NOMO-1 (cell line): ENCODE data around the gene GNAL.

Source experiments
- DNase-seq, 2 experiments: peaks; one replicate each; lab custom pipeline; 2025; ENCODE audit not compliant: unreplicated experiment in 2 of 2; lab: John Stamatoyannopoulos, UW

GNAL gene

GRCh38 chr18:11801573-11801972 is 112.5 kb downstream of the GNAL start:
- no peak for DNase-seq

GRCh38 chr18:11802158-11802557 is 113.1 kb downstream of the GNAL start:
- no peak for DNase-seq

GRCh38 chr18:11802586-11802985 is 113.5 kb downstream of the GNAL start:
- DNase-seq: no peak

- DNase-seq: no peak
These were observed 118.2 kb downstream of the GNAL start for GRCh38 chr18:11807233-11807632.

GRCh38 chr18:11808001-11808855 is 119.2 kb downstream of the GNAL start:
- DNase-seq: no peak

- no peak for DNase-seq
These were observed 120.8 kb downstream of the GNAL start for GRCh38 chr18:11809895-11810294.

DNA sequence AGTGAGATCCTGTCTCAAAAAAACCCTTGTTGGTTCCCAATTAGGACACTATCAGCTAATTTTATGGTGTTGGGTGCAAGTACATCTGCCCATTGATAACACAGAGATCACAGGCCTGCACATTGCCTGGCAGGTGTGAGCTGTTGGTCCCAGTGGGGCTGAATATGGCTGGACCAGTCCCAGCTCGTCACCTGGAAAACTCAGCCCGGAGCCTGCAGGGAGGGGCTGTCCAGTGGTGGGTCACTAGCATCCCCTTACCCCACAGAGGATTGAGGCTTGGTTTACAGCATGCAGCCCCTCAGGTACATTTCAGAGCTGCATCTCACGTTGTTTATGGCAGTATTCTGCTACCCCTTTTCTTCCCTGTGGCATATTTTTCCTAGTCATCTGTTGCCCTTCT is 121.3 kb downstream of the GNAL start:
- DNase-seq: no peak

GRCh38 chr18:11811009-11811408 is 121.9 kb downstream of the GNAL start:
- no peak for DNase-seq

DNA sequence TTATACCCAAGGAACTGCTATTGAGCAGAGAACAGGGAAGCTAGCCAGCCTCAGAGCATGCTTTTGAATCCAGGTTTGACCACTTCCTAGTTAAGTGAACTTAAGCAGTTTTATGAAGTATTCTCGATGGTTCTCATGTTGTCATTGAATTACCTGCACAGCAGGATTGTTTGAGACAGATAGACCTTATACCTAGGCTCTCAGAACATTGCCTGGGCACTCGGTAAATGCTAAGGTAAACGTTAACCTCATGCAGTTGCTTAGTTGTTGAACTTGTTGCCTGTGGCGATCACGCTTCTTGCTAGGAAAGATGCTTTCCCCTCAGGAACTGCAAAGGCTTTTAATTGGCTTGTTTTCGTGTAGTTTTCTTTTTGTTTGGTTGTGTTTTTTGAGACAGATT is 128.2 kb downstream of the GNAL start:
- DNase-seq: no peak

DNA sequence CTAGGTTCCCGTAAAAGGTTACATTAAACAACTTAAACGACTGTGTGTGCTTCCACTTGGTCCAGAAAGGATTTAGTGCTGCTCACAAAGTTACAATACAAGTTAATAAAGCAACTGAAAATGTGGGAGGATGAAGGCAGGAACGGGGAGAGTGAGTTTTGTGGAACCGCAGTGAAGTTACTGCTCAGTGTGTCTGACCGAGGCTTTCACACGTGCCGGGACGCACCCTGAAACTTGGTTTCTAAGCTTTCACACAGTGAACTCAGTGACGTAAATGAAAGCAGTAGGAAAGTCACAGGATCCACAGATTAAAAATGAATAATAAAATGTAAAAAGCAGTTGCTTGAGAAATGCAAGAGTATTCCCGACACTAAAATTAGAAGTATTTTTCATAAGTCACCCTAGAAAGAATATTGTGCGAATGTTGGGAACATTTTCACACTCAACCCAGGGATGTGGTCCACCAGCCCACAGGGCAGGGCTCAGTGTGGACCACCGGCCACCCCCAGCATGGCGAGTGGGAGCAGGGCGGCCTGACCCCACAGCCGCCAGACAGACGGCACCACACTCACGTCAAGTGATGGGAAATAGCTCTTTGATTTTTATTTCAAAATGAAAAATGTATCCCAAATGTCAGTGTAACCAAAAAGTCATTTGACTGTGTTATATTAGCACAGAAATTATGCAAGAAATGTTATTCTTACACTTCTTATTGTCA is 129.6 kb downstream of the GNAL start:
- no peak for DNase-seq

- no peak for DNase-seq
These were observed 130.9 kb downstream of the GNAL start for GRCh38 chr18:11819938-11820337.

GRCh38 chr18:11820697-11821096 is 131.6 kb downstream of the GNAL start:
- no peak for DNase-seq

DNA sequence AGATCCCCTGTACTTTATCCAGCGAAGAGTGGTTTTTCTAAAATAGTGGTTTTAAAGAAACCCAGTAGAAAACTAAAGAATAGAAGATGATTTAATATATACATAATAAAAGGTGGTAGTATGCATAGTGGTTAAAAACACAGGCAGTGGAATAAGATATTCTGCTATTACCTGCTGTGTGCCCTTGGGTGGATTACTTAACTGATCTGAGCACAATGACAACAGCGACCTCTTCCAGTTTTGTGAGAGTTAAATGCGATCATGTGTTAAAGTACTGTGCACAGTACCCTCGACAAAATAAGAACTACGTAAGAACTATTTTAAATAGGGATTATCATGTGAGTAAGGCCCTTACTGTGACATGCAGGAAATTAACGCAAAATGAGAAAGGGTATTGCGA is 132.1 kb downstream of the GNAL start:
- DNase-seq: no peak

DNA sequence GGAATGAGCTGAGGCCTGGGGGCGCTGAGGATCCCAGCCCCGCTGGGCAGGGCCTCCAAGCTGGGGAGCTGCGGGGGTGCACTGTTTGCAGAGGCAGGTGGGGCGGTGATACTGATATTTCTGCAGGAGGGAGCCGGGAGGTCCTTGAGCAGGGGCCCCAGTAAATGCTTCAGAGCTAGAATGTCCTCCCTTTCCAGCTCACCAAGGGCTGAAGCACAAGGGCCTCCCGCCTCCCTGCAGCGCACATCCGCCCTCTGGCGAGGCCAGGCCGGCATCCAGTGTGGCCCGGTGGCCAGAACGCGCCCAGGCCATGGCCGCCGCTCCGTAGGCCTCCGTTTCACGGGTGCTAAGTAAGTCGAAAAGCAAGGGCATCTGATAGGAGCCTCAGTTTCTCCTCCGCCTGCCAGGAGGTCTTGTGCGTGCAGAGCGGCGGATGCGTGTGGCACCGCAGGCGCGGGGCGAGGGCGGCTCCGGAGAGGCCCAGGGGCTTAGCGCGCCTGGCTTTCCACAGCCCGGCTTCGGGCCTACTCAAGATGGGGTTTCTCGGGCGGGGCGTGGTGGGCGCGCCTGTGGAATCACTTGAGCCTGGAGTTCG is 132.7 kb downstream of the GNAL start:
- no peak for DNase-seq

- no peak for DNase-seq
These were observed 134.5 kb downstream of the GNAL start for GRCh38 chr18:11823545-11823944.

DNA sequence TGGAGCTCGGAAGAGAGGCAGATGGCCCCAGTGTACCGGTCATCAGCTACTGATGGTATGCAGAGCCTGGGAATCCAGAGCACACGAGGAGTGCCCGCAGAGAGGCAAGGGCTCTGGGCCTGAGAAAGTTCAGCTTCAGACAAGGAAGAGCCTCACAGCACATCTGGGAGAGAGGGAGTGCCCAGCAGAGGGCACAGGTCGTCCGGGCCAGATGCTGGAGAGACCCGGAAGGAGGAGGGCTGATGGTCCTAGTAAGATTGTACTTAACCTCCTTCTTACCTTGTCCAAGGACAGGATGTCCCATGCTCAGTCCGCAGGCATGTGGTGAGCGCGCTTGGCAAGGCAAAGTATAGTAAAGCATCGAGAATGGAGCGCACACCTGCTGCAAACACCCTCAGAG is 137.8 kb downstream of the GNAL start:
- DNase-seq: no peak

DNA sequence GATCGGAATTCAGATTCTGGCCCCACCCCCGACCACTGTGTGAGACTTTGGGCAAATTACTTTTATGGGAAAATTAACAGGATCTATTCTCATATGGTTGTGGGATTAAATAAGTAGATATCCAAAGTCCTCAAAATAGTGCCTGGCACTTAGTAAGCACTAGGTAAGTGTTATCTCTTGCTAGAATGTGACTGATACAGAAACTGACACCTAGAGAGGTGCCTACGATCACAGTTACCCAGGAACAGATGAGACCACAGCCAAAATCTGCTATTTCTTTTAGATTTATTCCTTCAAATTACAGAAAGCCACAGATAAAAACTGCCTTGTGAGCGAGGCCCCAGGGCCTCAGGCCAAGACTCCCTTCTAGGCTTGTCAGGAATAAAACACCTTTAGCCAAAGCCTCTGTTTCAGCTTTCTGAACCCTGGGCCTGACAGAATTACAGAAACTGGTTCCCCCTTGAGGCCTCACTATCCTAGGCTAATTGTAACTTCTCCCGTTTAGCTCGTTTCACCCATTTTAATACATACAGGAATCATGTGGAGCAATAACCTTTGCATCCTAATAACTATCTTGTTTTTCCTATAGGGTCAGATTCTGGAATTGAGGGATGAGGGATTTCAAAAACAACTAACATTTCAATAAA is 139.8 kb downstream of the GNAL start:
- no peak for DNase-seq

DNA sequence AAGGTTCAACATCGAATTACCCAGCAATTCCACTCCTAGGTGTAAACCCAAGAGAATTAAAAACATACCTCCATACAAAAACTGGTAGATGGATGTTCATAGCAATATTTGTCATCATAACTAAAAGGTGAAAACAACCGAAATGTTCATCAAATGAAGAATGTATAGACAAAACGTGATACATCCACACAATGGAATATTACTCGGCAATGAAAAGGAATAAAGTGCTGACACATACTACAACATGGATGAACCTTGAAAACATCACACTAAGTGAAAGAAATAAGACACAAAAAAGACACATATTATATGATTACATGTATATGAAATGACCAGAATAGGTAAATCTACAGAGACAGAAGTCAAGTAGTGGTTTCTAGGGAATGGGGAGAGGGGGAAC is 141.5 kb downstream of the GNAL start:
- no peak for DNase-seq

DNA sequence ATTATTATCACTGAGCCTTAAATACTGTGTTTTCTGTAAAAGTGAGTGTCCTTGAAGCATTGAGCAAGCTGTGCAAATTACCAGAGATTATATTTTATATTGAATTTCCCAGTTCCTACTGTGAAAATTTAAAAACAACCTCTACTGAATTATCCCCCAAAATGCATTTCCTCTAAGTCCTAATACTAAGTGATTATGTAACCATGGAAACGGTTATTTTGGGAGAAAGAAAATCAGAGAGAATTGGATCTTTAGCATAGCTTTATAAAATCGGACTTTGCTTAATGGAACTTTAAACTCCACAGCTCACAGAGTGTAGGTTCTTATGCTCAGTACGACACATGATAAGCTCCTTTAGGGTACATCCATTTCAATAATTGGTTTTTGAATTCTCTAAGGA is 142.9 kb downstream of the GNAL start:
- no peak for DNase-seq

- DNase-seq: no peak
These were observed 145.7 kb downstream of the GNAL start for GRCh38 chr18:11834772-11835171.

GRCh38 chr18:11839556-11839955 is 150.5 kb downstream of the GNAL start:
- DNase-seq: no peak
